Ovary (tissue), 9 donors: ENCODE measurements around the gene C16orf90. TPM values are rescaled to one million over a fixed set of nuclear protein-coding genes. Genes with fewer than 3 reads are reported as not detected.

ENCODE experiments used
- DNase-seq, 5 donors: peaks; one replicate each; pipeline ENCODE4 v3.0.0-alpha.2; 2019 to 2020
- H3K27ac ChIP-seq, 2 donors: fragments of 200-600 bp; one replicate each; pipeline versions ENCODE4 v1.5.1 to v1.8.0; 2019 to 2022
- H3K27me3 ChIP-seq: fragments of 200-600 bp; one replicate; pipeline ENCODE4 v1.8.0; 2022
- H3K36me3 ChIP-seq: fragments of 200-600 bp; sonication (generic); one replicate; pipeline ENCODE4 v1.5.1; 2019
- H3K4me1 ChIP-seq: one replicate; pipeline ENCODE4 v1.8.1; 2013; ENCODE audit warnings: mild to moderate bottlenecking, moderate library complexity; ENCODE audit not compliant: insufficient read depth
- H3K4me3 ChIP-seq: fragments of 200-600 bp; sonication (generic); one replicate; pipeline ENCODE4 v1.5.1; 2017
- H3K9me3 ChIP-seq, 2 donors: fragments of 200-600 bp in 1 of 2; sonication (generic) in 1 of 2; one replicate each; pipeline versions ENCODE4 v1.5.1 to v1.8.1; 2013 to 2019; ENCODE audit warnings: mild to moderate bottlenecking in 1 of 2, moderate library complexity in 1 of 2
- CTCF ChIP-seq, 3 donors: fragments of 450-650 bp in 2 of 3; fragments of 200-600 bp in 1 of 3; IDR thresholded peaks; one replicate each; pipeline versions ENCODE4 v1.5.1 to v1.8.0; 2016 to 2022; ENCODE audit warnings: antibody characterized with exemption in 3 of 3, mild to moderate bottlenecking in 1 of 3
- EP300 ChIP-seq: sonication (generic); formaldehyde crosslinking; IDR thresholded peaks from one replicate; pipeline ENCODE4 v1.6.1; 2017; ENCODE audit warnings: antibody characterized with exemption
- POLR2A ChIP-seq: fragments of 450-650 bp; IDR thresholded peaks from one replicate; pipeline ENCODE4 v1.6.1; 2017; ENCODE audit warnings: antibody characterized with exemption, mild to moderate bottlenecking, moderate library complexity
- WGBS, 3 donors: extraction: QIAGEN DNeasy Blood & Tissue Kit in 1 of 3; methylation state at CpG; one replicate each; pipeline versions ENCODE4 v1.1.5 to v1.1.7; 2013 to 2017; 5-methylcytosine and 5-hydroxymethylcytosine counted together
- intact Hi-C, 4 donors: fragments of 100-400 bp; cut with DNase I; formaldehyde crosslinking; loops; one replicate each; pipeline versions ENCODE4 v1.11.0 to v1.15.1; 2022 to 2023
- microRNA-seq, 3 donors: library from miRNA; unstranded; fragments of <30 nt; microRNA quantifications; one replicate each; pipeline versions ENCODE4 to v1.2.0, GENCODE V29; 2019 to 2020
- polyA plus RNA-seq, 2 donors: library from polyadenylated mRNA; stranded (reverse); fragments of 200-250 nt in 1 of 2; fragments of 350-450 nt in 1 of 2; fragmentation: Illumina TruSeq in 1 of 2; extraction: RNeasy Lipid Tissue Mini Kit (QIAGEN cat#74804) in 1 of 2; gene quantifications; one replicate each; pipeline ENCODE4 v1.2.3, GENCODE V29; 2013 to 2014
- small RNA-seq: library from RNA; depleted of rRNA; stranded (forward); fragments of <200 nt; gene quantifications from one replicate; pipeline ENCODE3, GENCODE V24; 2016
- total RNA-seq, 7 donors: library from RNA; depleted of rRNA in 2 of 7; stranded (reverse); fragments of >200 nt in 2 of 7; fragmentation: NEBNext Ultra II Directional in 3 of 7; extraction: Animal tissue kit (Norgen Biotek cat#: 25700) in 3 of 7; gene quantifications; one replicate each; pipeline versions ENCODE4 v1.1.0 to v1.2.4, GENCODE V29; 2016 to 2023
- donor health status: DM: no; HTN: no; CAD: no; lungs with moderate emphysema.
- donor health status: DM: no; HTN: no; CAD: no.
- donor health status: Bipolar disorder and iron deficiency.
- donor health status: DM: yes; HTN: yes; CAD: no.
- donor health status: DM: no; HTN: no; CAD: no.
- donor health status: DM: yes; HTN: yes; CAD: no.

Gene C16orf90
- total and polyA plus RNA-seq, 9 donors: not detected

- Histone ChIP-seq H3K27me3 (no peaks in the 10 kb centered on the region), H3K4me1 (peaks cover 3% of the 10 kb centered on the region), H3K4me3 (no peak overlapping the region), H3K36me3 (no peaks in the 10 kb centered on the region), H3K9me3 (no peaks in the 10 kb centered on the region), H3K27ac (no peak overlapping the region)
- DNase-seq: no peak
- intact Hi-C loops: no loop called here
- TF ChIP-seq POLR2A: no peak
- WGBS, 3 donors: 80 to 82% (median 81%) methylated on average over 5 of the region's 5 CpGs
Observed at GRCh38 chr16:3454093-3454492, 41.2 kb downstream of the C16orf90 start.

- H3K36me3 ChIP-seq: no peaks in the 10 kb centered on the region
- no peaks in the 10 kb centered on the region for H3K9me3 ChIP-seq
- no peaks in the 10 kb centered on the region for H3K27me3 ChIP-seq
- WGBS, 3 donors: 38 to 68% (median 38%) methylated on average over 10 of the region's 10 CpGs
- intact Hi-C loops: no loop called here
- DNase-seq: no peak
- peak overlapping the region; percentile 57 for H3K4me3 ChIP-seq
- H3K27ac ChIP-seq: no peak overlapping the region
- TF ChIP-seq CTCF (IDR thresholded peaks at IDR 0.05) (no peak), EP300 (no peak), POLR2A (no peak)
- H3K4me1 ChIP-seq: peaks cover 4% of the 10 kb centered on the region
Observed at GRCh38 chr16:3444032-3444388, 51.3 kb downstream of the C16orf90 start.

Small RNA genes lying within 50 kb of the gene (microRNA-seq; reads per million reads assigned to microRNA genes)
- 0 reads per million in 3 donors for gene MIR6126

Small RNA genes lying within 50 kb of the gene (small RNA-seq; reads per million reads assigned to genes)
- not detected for gene MIR6126

Other genes starting within 250 kb of the C16orf90 start
- under 1 TPM; 0.20 to 0.84 (median 0.46) TPM for gene MEFV, start 238.9 kb downstream of the C16orf90 start, total RNA-seq
- under 1 TPM; 0.11 to 0.53 TPM for gene MEFV, start 238.9 kb downstream of the C16orf90 start, polyA plus RNA-seq
- 10 to 100 TPM; 32.1 to 46.1 (median 35.8) TPM for gene ZNF263, start 212.0 kb downstream of the C16orf90 start, total RNA-seq
- 10 to 100 TPM; 31.2 to 33.2 TPM for gene ZNF263, start 212.0 kb downstream of the C16orf90 start, polyA plus RNA-seq
- gene TIGD7, start 190.1 kb downstream of the C16orf90 start, total RNA-seq: 10 to 100 TPM in 5 of 7 donors, 1 to 10 TPM in 2; 5.2 to 16.1 (median 13.7) TPM
- gene TIGD7, start 190.1 kb downstream of the C16orf90 start, polyA plus RNA-seq: 10 to 100 TPM; 10.8 to 10.9 TPM
- gene ZNF75A, start 190.0 kb downstream of the C16orf90 start, total RNA-seq: 10 to 100 TPM; 17.5 to 50.1 (median 34.3) TPM
- 10 to 100 TPM; 20.6 to 26.3 TPM for gene ZNF75A, start 190.0 kb downstream of the C16orf90 start, polyA plus RNA-seq
- under 1 TPM in 6 of 7 donors, not detected in 1; 0.20 to 0.50 (median 0.33) TPM for gene OR2C1, start 139.6 kb downstream of the C16orf90 start, total RNA-seq
- gene OR2C1, start 139.6 kb downstream of the C16orf90 start, polyA plus RNA-seq: under 1 TPM; 0.06 to 0.30 TPM
- gene ZSCAN32, start 94.5 kb downstream of the C16orf90 start, total RNA-seq: 10 to 100 TPM in 1 of 7 donors, 1 to 10 TPM in 6; 8.0 to 11.9 (median 8.9) TPM
- gene ZSCAN32, start 94.5 kb downstream of the C16orf90 start, polyA plus RNA-seq: 10 to 100 TPM in 1 of 2 donors, 1 to 10 TPM in 1; 8.8 to 15.4 TPM
- gene ZNF174, start 94.3 kb downstream of the C16orf90 start, total RNA-seq: 10 to 100 TPM; 10.5 to 17.4 (median 15.1) TPM
- gene ZNF174, start 94.3 kb downstream of the C16orf90 start, polyA plus RNA-seq: 10 to 100 TPM; 10.9 to 22.2 TPM
- gene ZNF597, start 52.0 kb downstream of the C16orf90 start, total RNA-seq: 1 to 10 TPM; 1.8 to 3.8 (median 3.0) TPM
- gene ZNF597, start 52.0 kb downstream of the C16orf90 start, polyA plus RNA-seq: 1 to 10 TPM; 1.6 to 3.8 TPM
- gene NAA60, start 51.8 kb downstream of the C16orf90 start, total RNA-seq: 10 to 100 TPM; 16.6 to 46.4 (median 40.8) TPM
- gene NAA60, start 51.8 kb downstream of the C16orf90 start, polyA plus RNA-seq: 100 to 1,000 TPM in 1 of 2 donors, 10 to 100 TPM in 1; 33.1 to 106 TPM
- gene CLUAP1, start 5.5 kb upstream of the C16orf90 start, total RNA-seq: 10 to 100 TPM; 21.1 to 43.4 (median 37.5) TPM
- gene CLUAP1, start 5.5 kb upstream of the C16orf90 start, polyA plus RNA-seq: 10 to 100 TPM; 20.0 to 51.8 TPM
- 1 to 10 TPM in 1 of 7 donors, under 1 TPM in 6; 0.10 to 1.3 (median 0.23) TPM for gene NLRC3, start 81.9 kb upstream of the C16orf90 start, total RNA-seq
- gene NLRC3, start 81.9 kb upstream of the C16orf90 start, polyA plus RNA-seq: under 1 TPM; 0.17 to 0.77 TPM
- gene SLX4, start 116.1 kb upstream of the C16orf90 start, total RNA-seq: 1 to 10 TPM; 2.3 to 4.9 (median 3.3) TPM
- gene SLX4, start 116.1 kb upstream of the C16orf90 start, polyA plus RNA-seq: 1 to 10 TPM; 1.7 to 2.7 TPM
- gene DNASE1, start 159.2 kb upstream of the C16orf90 start, total RNA-seq: 10 to 100 TPM; 10.9 to 17.0 (median 13.4) TPM
- gene DNASE1, start 159.2 kb upstream of the C16orf90 start, polyA plus RNA-seq: 1 to 10 TPM; 5.8 to 7.5 TPM
- gene TRAP1, start 222.0 kb upstream of the C16orf90 start, total RNA-seq: 100 to 1,000 TPM in 2 of 7 donors, 10 to 100 TPM in 5; 67.3 to 102 (median 87.1) TPM
- gene TRAP1, start 222.0 kb upstream of the C16orf90 start, polyA plus RNA-seq: 10 to 100 TPM; 56.3 to 61.0 TPM